Cardiac septum (tissue), 1 donor: ENCODE measurements around the gene ALDH7A1. TPM values are rescaled to one million over a fixed set of nuclear protein-coding genes. Genes with fewer than 3 reads are reported as not detected.
"Not testable (repeated sequence)": the region's sequence is repeated elsewhere in the genome, so short reads cannot be mapped to it uniquely, and the experiment has no call there.

Experiments used
- DNase-seq: peaks from one replicate; pipeline ENCODE4 v3.0.0-alpha.2; 2020; ENCODE audit warnings: low spot score
- intact Hi-C: fragments of 100-400 bp; cut with DNase I; formaldehyde crosslinking; loops from one replicate; pipeline ENCODE4 v1.14.0; 2022
- total RNA-seq: library from RNA; stranded (reverse); fragmentation: NEBNext Ultra II Directional; extraction: Animal tissue kit (Norgen Biotek cat#: 25700); gene quantifications from one replicate; pipeline ENCODE4 v1.2.1, GENCODE V29; 2021
- donor health status: DM: no; HTN: no; CAD: no.

The ALDH7A1 gene
- total RNA-seq, 1 donor from 2014 or later = 26.4 TPM

DNA sequence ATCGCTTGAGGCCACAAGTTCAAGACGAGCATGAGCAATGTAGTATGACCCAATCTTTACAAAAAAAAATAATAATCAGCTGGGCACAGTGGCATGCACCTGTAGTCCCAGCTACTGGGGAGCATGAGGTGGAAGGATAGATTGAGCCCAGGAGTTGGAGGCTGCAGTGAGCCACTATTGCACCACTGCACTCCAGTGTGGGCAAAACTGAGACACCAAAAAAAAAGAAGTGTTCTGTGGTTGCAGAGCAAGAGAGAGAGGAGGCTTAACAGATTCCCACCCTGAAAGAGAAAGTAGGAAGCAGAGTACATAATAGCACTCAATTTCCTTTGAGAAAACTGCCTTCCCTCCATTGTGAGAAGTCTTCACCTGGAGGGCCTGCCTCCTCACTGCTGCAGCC, 52.6 kb downstream of the ALDH7A1 start:
- no peak for DNase-seq
- intact Hi-C loops = loop anchor here (5.0 kb wide), 1 partner anchor 50 kb away; no protein-coding TSS in a partner anchor

- intact Hi-C loops = loop anchor here (5.0 kb wide), 1 partner anchor 52 kb away; no protein-coding TSS in a partner anchor
- DNase-seq = no peak
Observed at GRCh38 chr5:126540631-126541030, 54.4 kb downstream of the ALDH7A1 start.

- intact Hi-C loops = loop anchor here (5.0 kb wide), 2 partner anchors 36 to 116 kb away; partner anchors contain the start of gene GRAMD2B
- DNase-seq = no peak
Observed at GRCh38 chr5:126538579-126538978, 56.4 kb downstream of the ALDH7A1 start.

GRCh38 chr5:126536874-126537273, 58.1 kb downstream of the ALDH7A1 start:
- intact Hi-C loops = loop anchor here (5.0 kb wide), 2 partner anchors 35 to 115 kb away; partner anchors contain the start of gene GRAMD2B
- no peak for DNase-seq

DNA sequence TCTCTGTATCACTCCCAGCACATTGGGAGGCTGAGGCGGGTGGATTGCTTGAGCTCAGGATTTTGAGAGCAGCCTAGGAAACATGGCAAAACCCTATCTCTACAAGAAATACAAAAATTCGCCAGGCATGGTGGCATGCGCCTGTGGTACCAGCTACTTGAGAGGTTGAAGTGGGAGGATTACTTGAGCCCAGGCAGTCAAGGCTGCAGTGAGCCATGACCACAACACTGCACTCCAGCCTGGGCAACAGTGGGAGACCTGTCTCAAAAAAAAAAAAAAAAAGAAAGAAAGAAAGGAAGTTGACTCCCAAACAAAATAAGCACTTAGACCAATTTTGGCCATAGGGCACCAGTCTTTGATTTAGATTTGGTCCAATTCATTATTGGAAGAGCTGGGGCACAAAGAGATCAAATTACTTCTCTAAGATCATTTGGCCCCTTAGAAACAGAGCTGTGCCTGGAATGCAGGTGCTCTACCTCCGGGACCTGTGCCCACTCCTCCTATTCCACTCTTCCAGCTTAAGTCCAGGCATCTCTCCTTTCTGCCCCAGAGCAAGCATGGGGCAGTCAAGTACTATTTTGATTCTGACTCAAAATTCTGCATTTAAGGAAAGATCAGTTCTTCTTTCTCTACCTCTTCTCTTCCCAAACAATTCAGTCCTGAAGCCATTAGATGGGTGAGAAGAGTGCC, 59.0 kb downstream of the ALDH7A1 start:
- intact Hi-C loops = loop anchor here (5.0 kb wide), 2 partner anchors 34 to 114 kb away; partner anchors contain the start of gene GRAMD2B
- no peak for DNase-seq

DNA sequence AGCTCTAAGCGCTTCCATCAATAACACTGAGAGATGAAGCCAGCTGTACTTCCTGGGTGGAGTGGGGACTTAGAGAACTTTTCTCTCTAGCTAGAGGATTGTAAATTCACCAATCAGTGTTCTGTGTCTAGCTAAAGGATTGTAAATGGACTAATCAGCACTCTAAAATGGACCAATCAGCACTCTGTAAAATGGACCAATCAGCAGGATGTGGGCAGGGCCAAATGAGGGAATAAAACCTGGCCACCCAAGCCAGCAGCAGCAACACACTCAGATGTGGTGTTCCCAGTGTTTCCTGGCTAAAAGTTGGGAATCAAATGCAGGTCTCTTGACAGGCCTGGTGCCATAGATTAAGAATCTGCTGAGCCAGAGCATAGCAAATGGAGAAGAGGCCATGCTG, 60.5 kb downstream of the ALDH7A1 start:
- intact Hi-C loops = no loop called here
- no peak for DNase-seq

GRCh38 chr5:126531543-126532120, 63.4 kb downstream of the ALDH7A1 start:
- DNase-seq = no peak
- intact Hi-C loops = no loop called here

- intact Hi-C loops = no loop called here
- DNase-seq = no peak
Observed at GRCh38 chr5:126527892-126528291, 67.1 kb downstream of the ALDH7A1 start.

- no peak for DNase-seq
- intact Hi-C loops = no loop called here
Observed at GRCh38 chr5:126527158-126527557, 67.9 kb downstream of the ALDH7A1 start.

DNA sequence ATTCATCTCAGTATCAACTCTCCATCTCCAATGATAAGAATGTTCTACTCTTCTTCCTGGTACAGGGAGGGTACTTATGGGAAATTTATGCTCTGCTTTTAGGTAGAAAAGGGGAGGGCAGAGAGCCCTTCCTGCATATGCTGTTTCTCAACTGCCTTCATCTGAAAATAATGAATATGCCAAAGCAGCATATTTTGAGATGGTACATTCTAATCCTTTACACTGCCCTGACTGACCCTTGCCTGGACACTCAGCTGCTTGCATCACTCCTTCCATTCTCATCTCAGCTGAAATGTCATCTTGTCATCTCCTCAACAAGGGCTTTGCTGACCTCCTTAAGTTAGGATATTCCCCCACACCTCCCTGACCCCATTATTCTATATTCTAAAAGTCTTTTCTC, 68.5 kb downstream of the ALDH7A1 start:
- intact Hi-C loops = no loop called here
- no peak for DNase-seq

DNA sequence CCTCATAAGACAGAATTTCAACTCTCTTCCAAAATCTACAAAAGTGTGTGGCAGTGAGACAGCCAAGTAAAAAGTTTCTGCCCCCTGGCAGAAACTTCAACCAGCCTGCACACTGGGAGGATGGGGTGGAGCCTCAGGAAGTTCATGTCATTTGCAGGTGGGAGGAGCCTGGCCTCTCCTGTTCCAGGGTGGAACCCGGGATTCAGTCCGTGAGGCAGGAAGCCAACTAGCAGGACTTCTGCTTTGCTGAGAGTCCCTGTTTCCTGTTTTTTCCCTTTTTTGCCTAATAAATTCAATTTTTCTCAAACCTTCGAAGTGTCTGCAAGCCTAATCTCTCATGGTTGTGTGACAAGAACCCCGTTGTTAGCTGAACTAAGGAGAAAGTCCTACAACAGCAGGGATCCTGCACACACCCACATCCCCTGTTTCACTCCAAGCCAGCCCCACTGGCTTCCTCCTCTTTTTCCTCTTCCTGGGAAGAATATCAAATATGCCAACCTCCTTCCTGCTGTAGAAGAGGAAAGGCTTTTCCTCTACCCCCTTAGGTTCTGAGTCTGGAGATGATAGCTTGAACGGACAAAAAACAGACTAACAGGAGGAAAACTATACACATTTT, 69.3 kb downstream of the ALDH7A1 start:
- DNase-seq = no peak
- intact Hi-C loops = no loop called here

DNA sequence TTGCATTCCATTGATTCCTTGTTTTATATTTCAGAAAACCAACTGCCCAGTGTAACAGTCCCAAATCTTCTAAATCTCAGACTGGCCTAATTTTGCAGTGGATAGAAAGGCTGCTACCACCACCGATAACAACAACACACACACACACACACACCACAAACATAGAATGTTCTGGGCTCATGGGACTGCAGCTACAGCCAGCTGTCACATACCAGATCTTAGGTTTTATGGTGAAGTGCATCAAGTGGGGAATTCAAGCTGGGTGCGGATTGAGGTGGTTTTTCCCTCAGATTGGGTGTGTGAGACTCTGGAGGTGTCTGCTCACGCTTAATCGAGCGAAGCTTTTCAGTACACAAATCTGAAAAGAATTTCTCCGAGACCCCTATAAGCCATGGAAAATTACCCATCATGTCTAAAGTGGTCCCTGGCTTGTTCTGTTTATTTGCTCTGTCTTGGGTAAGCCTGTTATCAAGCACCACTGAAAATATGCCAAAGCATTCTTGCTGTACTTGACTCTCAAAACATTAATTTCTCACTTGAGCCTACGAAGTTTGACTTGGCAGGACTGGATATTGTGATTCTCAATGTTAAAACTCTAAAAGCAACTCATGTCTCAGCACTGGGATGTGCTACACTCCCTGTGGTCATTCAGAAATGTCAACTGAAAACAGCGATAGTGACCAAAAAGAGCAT, 71.1 kb downstream of the ALDH7A1 start:
- DNase-seq = no peak
- intact Hi-C loops = no loop called here

DNA sequence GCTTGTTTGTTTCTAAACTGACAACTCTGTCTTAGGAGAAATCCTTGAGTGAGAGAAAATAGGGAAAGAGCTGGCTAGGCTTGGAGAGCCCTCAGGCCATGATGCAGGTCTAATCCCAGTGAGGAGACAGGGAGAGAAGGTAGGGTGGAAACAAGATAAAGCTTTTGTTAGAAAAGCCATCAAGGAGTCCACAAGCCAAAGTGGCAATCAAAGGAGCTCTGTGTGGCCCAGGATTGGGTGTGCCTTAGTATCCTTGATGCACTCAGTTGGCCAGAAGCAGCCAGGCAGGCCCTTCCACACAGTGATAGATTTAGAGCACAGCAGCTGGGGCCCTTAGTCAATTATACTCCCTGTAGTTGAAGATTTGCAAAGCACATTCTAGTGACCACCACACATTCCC, 73.9 kb downstream of the ALDH7A1 start:
- DNase-seq = no peak
- intact Hi-C loops = no loop called here

- intact Hi-C loops = no loop called here
- DNase-seq = no peak
Observed at GRCh38 chr5:126520593-126520953, 74.4 kb downstream of the ALDH7A1 start.

DNA sequence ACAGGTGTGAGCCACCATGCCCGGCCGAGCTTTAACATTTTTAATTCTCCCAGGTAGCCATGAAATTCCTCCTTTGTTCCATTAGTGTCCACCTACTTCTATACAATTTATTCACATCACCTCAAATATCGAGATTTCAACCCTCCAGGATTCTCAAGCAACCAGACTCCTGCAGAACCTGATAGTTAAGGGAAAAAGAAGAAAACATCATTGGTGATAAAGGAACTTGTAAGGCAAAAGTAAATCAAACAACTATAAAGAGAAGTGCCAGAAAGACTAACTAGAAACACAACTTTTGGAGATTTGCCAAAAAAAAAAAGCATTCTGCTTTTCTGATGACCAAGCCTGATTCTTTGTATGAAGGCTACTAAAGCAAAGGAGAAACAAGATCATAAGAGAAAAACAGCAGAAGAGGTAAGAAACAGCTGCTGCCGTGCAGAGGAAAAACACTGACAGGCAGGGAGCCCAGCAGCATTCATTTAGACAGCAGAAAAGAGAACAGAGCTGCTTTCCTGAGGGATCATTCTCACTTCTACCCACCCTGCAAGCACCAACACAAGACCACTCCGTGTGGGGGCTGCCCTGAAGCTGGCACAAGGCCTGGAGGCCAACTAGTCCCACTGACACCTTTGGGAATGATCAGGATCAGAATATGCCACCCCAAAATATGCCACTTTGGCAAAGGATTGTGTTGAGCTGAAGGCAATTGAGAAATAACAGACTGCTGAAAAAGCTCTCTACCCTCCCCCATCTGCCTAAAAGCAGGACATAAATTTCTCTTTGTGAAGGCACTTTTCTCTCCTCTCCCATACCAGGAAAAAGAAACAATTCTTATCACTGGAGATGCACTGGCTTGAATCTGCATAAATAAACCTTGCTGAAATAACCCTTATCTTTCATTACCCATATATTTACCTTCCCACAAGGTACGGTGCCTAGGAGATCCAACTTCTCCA, 75.1 kb downstream of the ALDH7A1 start:
- intact Hi-C loops = no loop called here
- DNase-seq = no peak

DNA sequence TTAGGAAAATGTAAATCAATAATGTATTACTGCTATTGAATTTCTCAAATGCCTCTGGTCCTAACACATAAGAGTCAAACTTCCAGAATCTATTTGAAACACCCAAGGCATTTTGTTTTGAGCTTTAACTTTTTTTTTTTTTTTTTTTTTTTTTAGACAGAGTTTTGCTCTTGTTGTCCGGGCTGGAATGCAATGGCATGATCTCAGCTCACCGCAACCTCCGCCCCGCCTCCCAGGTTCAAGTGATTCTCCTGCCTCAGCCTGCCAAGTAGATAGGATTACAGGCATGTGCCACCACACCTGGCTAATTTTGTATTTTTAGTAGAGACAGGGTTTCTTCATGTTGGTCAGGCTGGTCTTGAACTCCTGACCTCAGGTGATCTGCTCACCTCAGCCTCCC, 75.8 kb downstream of the ALDH7A1 start:
- intact Hi-C loops, DNase-seq: not testable (repeated sequence)

- intact Hi-C loops = no loop called here
- no peak for DNase-seq
Observed at GRCh38 chr5:126516852-126517251, 78.2 kb downstream of the ALDH7A1 start.

DNA sequence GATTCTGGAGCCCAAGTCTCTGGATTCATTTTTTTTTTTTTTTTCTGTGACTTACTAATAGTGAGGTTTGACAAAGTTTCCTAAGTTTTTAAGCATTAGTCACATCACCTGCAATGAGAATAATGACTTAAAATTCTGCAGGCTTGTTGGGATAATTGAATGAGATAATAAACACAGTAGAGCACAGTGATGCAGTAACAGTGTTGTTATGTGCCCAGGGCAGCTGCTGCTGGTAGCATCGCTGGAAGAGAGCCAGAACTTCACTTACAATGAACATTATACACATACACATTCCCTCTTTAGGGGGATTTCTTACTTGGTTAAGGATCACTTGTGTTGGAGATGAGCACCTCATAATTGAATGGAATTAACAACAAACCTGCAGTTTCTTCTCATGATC, 78.9 kb downstream of the ALDH7A1 start:
- intact Hi-C loops = no loop called here
- DNase-seq = no peak

DNA sequence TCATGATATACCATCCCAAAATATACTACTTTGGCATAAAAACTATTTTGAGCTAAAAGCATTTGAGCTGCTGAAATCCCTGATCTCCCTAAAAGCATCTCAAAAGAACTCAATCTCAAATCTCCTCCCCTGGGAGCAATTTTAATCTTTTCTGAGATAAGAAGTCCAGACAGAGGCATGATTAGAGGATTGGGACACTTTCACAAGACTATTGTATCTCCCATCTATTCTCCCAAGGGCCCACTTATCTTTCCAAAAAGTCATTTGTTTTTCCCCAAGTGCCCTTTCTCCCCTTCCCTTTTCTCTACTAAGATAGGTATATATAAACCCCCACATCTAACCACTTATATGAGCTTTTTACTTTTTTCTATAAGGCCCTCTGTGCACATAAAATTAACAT, 79.7 kb downstream of the ALDH7A1 start:
- intact Hi-C loops = no loop called here
- no peak for DNase-seq
